C1 segment of cervical spinal cord (tissue), 14 donors: ENCODE measurements around the gene FRYL.
"Not testable (repeated sequence)": the region's sequence is repeated elsewhere in the genome, so short reads cannot be mapped to it uniquely, and the experiment has no call there.

Experiments used
- DNase-seq, 14 donors: peaks; one replicate each; lab custom pipeline; 2025; lab: John Stamatoyannopoulos, UW

The FRYL gene

DNA sequence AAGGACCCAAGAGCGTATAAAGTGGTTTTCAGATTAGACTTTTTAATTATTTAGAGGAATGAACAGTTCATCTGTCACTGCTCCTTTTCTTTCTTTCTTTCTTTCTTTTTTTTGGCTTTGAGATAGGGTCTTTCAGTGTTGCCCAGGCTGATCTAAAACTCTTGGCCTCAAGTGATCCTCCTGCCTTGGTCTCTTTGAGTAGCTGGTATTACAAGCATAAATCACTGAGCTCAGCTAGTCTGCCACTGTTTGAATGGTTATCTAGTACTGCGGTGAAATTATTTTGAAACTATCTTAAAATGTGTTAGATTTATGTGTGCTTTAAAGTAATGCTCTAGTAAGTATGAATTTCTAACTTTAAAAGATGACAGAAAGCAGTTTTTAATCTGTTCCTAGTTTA lies 6.5 kb upstream of the FRYL start:
- no peak for DNase-seq

DNA sequence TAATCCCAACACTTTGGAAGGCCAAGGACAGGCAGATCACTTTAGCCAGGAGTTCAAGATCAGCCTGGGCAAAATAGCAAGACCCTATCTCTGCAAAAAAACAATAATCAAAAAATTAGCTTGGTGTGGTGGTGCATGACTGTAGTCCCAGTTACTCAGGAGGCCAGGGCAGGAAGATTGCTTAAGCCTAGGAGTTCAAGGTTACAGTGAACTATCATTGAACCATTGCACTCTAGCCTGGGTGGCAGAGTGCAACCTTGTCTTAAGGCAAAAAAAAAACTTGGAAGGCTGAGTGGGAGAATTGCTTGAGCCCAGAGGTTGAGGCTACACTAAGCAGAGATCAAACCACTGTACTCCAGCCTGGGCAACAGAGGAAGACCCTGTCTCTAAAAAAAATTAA lies 5.2 kb upstream of the FRYL start:
- no peak for DNase-seq

DNA sequence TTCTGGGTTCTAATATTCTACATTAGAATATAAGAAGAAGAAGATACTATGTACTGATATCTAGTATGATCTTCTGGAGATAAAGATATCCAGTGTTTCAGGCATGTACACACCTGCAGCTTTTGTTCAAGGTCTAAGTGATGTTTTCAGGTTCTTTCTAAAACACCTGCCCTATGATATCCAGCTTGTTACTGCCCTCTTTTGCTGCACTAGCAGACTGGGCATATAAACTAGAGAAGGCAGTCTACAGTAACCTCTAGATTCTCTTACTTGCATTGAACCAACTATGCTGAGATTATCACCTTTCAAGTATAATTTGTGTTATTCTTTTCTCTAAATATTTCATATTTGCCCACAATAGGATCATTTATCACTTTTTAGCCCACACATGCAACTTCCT lies 1.9 kb upstream of the FRYL start:
- DNase-seq = no peak

DNA sequence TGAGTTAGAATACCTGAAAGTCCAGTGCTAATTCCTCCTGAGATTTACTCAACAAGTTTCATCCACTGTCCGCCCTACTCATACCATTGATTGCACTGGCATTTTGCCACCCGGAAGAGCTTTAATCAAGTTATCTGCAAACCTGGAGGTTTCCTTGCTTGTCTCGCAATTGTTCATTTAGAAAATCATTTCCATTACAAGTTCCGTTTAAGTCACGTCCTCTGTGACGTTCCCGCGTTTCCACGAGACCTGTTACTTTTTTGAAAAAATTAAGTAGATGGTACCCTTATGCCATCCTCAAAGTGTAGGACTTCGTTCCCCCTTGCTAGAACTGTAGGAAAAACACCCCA lies 761 bp upstream of the FRYL start:
- peak in 5 of 14 donors; percentile 41 to 64 (median 47) for DNase-seq

DNA sequence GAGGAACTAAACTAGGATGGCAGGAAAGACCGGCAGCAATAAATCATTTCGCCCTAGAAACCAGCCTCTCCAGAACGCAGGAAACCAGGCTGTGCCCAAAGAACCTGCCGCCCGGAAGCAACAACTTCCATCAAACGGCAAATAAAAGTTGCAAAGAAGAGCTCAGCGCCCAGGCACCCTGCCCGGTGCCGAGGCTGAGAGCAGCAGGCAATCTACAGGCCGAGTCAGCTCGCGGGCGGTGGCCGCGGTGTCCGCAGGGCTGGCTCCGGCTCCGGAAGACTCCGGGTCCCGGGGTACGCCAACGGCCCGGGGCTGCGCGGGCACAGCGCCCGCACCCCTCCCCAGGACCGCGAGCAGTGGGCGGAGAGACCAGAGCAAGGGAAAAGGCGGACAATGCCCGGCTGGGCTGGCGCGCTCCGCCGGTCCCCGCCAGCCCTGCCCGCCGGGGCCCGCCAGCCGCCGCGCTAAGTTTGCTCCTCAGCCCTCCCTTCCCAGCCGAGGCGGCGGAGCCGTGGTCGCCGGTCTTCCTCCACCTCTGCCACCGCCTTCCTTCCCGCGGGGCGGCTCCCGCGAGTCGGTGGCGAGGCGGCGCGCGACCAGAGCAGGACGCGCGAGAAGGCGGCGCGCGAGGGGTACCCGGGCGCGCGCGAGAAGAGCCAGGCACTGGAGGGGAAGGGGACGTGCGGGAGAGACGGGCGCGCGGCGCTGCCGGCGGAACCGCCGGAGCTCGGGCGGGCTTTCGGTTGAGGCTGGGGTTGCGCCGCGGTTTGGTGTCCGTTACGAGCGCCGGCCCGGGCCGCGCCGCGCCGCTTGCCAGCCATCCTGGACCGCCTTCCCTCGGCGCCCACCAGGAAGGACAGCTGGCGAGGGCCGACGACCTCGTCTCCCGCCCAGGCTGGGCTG lies 733 bp downstream of the FRYL start:
- DNase-seq = peak in 13 of 14 donors; percentile 6 to 83 (median 66)

DNA sequence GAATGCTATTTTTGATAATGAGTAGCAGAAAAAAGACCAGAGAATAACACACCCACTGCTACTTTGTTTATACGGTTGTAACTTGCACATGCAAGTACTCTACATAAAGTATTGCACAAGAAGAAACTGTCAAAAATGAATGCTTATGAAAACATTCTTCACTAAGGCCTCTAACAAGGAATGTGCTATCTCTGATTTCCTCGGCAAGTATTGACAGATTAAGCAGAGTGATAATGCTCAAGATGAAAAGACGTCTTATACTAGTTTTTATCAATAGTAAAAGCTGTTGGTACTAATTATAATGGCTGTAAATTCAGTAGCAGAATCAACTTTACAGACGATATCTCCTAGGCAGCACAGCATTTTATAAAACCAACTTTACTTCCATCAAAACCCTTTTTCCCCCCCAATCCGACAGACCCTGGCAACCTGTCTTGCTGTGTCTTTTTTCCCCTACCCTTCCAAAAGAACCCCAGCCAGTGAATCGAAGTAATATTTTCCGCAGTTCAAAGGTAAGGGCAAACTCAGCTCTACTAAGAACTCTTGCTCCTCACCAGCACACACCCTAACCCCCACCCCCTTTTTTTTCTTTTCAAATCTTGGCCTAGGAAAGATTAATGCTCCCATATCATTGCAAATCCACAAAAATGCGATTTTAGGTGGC lies 1.5 kb downstream of the FRYL start:
- DNase-seq = peak in 1 of 14 donors; percentile 20

DNA sequence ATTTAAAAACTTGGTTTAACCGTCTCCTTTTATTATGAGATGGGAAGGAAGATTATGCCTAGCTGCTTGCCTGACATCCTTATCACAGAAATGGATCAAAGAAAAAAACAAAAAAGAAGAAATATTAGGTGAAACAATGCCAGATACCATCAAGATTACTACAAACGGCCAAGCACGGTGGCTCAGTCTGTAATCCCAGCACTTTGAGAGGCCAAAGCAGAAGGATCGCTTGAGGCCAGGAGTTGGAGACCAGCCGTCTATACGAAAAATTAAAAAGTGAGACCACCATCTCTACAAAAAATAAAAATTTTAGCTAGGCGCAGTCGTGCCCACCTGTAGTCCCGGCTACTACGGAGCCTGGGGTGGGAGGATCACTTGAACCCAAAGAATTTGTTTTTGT lies 2.3 kb downstream of the FRYL start:
- DNase-seq = no peak

DNA sequence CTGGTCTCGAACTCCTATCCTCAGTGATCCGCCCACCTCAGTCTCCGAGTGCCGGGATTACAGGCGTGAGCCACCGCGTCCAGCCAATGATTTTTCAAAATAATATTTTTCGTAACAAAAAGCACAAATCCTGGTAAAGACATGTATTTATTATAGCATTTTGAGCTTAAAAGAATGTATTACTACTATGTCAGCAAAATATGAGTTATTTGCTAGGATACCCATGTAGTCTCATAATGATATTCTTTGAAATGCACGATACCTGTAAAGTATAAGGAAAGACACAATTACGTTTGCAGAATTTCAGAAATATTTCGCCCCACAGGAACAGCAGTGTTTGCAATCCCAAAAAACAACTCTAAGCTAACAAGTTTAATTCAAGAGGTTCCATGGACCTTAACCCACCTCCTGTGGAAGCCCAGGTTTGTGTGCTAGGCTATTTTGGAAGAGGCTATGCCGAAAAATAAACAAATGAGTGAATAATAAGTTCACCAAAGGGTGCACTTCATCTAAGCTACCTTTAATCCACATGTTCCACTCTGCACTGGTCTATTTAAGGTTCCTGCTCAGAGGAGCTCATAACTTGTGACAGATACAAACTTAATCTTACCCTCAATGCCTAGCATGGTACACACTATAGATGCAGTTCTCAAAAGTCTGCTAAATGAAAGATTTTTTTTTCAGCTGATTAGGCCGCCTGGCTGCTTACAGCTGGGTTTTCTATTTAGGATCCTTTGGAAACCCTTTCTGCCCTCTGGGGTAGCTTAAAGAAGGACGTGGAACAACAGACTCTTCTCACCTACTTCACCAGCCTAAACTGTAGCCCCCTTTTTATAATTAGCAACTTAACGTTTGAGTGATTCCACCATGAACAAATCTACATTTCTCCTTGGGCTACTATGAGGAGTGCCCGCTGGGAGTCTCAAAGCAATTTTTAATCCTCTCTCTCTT lies 5.0 kb downstream of the FRYL start:
- DNase-seq = no peak

DNA sequence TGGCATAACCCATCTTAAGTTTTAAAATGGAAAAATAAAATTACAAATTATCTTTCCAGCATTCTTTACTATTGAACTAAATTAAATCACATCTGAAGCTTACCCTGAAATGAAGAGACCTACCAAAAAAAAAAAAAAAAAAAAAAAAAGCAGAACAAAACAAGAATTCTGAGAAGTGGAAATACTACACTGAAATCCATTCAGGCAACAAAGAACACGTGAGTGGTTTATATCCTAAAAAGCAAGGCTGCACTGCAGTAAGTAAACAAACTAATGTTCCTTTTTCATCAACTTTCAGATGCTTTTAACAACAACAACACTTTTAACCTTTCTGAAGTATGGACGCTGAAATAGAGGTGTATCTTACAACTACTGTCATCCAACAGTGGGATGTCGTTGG lies 7.5 kb downstream of the FRYL start:
- no peak for DNase-seq

DNA sequence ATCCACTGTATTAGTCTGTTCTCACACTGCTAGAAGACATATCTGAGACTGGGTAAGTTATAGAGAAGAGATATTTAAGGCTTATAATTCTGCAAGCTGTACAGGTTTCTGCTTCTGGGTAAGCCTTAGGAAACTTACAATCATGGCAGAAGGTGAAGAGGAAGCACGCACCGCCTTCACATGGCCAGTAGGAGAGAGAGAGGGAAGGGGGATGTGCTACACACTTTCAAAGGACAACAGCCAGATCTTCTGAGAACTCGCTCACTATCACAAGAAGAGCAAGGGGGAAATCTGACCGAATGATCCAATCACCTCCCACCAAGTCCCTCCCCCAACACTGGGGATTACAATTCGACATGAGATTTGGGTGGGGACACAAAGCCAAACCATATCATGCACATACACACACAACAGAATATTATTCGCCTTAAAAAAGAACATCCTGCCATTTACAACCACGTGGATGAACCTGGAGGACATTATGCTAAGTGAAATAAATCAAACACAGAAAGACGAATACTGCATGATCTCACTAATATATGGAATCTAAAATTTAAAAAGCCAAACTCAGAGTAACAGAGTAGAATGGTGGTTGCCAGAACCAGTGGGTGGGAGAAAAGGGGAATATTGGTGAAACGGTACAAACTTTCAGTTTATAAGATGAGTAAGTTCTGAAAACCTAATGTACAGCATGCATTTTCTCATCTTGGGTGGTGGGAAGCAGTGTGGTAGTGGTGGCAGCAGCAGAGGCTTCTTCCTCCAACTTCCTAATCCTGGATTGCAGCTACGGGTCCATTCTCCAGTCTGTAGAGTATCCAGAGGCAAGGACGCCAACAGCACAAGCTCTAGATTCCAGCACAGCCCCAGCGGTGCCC lies 12.8 kb downstream of the FRYL start:
- DNase-seq = no peak

DNA sequence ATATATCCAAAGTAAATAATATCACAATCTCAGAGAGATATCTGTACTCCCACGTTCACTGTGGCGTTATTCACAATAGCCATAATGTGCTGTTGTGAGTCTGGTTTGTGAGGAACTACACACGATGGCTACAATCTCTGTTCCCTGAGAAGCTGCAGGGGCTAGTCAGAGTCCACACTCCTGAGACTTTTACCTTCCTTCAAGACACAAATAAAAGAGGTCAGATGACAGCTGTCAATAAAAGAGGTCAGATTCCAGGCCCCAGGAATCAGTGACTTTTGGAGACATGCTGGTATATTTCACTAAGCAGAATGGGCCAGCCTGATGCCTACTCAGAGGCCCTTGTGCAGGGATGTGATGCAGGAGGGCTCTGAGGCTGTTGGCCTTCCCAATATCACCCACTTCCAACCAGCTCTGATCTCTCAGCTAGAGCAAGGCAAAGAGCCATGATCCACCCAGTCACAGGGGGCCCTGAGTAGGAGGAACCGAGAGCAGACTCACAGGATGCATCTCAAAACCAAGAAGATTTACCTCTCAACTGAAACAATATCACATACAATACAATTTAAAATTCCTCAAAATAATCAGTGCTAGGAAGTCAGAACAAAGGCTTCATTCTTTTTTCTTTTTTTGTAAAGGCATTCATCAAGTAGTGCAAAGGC lies 13.8 kb downstream of the FRYL start:
- DNase-seq = no peak

DNA sequence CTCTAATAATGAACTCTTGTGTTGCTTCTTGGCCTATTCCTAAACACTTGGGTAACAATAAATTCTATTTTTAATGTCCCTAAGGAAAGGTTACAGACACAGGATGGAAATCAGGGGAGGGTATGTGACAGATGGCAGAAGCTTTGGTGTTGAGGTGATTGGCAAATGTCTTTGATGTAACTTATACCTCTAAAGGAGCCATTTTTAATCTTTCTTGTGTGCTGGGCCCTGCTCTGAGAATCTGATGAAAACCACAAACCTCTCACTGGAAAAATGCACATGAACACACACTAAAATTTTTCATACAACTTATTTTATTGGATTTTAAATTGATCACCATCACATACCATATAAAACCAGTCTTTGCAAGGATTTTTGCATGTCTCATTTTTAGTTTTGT lies 17.7 kb downstream of the FRYL start:
- DNase-seq = no peak

DNA sequence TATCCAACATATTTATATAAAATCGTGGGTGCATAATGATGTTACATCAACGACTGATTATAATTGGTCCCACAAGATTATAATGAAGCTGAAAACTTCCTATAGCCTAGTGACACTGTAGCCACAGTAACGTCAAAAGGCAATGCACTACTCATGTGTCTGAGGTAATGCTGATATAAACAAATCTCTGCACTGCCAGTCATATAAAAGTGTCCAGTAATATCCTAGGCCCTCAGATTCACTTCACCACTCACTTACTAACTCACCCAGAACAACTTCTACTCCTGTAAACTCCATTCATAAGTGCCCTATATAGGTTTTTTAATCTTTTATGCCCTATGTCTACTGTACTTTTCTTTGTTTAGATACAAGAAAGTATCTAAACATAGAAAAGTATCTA lies 18.8 kb downstream of the FRYL start:
- no peak for DNase-seq

DNA sequence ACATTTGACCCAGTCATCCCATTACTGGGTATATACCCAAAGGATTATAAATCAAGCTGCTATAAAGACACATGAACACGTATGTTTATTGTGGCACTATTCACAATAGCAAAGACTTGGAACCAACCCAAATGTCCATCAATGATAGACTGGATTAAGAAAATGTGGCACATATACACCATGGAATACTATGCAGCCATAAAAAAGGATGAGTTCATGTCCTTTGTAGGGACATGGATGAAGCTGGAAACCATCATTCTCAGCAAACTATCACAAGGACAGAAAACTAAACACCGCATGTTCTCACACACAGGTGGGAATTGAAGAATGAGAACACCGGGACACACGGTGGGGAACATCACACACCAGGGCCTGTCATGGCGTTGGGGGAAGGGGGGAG lies 21.4 kb downstream of the FRYL start:
- DNase-seq = not testable (repeated sequence)

DNA sequence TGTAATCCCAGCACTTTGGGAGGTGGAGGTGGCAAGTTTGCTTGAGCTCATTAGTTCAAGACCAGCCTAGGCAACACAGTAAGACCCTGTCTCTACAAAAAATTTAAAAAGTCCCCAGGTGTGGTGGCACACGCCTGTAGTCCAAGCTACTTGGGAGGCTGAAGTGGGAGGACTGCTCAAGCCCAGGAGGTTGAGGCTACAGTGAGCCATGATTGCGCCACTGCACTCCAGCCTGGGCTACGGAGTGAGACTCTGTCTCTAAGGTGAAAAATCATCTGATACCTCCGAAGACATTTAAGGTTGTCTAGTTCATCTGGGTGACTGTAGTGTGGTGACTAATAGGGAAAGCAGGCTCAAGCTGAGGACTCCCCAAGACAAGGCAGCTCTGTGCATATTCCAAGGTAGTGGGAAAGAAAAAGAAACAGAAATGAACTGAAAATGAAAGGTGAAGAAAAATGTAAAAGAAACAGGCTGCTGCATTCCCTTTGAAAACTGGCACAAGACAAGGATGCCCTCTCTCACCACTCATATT lies 23.3 kb downstream of the FRYL start:
- DNase-seq = no peak

DNA sequence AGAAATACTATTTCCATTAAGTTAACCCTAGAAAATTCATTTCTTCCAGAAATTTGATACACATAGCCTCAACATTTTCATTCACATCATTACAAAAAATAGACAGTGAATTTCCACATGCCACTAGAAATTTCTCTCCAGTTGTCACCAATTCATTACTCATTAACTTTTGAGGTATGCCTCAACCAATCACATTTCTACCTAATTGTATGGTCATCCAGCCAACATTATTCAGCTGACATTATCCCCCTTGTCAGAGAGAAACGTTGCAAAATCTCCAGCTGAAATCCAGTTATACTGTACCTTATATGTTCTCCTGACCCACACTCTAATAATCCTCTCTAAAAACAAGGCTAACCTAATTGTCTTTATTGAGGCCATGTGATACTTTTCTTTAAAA lies 24.8 kb downstream of the FRYL start:
- no peak for DNase-seq

DNA sequence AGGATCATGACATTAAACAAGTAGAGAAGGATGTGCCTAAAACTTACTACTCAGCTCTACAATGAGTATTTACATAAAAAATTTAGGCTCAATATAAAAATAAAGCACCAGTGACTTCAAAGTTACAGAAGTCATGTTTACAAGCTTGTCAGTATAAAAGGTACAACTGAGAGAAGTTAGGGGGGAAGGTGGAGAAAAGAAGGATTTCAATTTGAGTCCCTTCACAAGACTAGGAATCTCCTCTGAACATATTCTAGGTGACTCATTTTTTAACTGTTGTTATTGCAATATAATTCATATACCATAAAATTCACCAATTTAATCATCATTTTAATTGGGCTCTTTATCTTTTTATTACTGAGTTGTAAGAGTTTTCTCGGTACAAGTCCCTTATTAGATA lies 26.9 kb downstream of the FRYL start:
- no peak for DNase-seq

DNA sequence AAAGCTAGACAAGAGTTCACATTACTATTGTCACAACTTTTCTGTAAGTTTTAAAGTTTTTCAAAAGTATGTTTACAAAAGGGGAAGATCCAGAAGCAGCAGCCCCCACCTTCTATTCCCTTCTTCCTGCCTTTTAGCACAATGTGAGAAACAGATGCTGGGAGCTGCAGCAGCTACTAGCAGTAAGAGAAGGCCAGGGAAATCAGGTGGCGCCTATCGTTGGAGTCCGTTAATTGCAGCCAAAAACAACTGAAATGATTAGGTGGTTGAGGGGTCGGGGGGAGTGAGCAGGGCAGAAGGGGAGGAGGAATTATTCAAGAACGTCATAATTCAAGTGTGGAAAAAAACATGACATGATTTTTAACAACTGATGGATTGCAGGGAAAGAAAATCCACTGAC lies 27.4 kb downstream of the FRYL start:
- DNase-seq = no peak

DNA sequence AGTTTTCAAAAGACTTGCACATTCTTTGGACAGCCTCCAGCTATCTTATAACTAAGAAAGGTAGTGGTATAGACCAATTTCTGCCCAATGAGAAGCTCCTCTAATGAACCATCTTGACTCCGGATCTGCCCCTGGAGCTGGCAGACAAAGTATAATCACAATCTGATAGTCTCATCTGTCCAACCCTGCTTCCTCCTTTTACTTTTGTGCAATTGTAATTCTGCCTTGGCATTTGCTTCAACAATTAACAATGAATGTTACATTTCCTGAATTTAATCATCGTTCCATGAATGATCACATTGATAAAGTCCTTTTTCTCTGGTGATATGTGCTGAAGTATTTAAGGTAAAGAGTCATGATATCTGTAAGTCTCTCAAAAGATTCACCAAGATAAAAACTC lies 27.8 kb downstream of the FRYL start:
- DNase-seq = no peak

DNA sequence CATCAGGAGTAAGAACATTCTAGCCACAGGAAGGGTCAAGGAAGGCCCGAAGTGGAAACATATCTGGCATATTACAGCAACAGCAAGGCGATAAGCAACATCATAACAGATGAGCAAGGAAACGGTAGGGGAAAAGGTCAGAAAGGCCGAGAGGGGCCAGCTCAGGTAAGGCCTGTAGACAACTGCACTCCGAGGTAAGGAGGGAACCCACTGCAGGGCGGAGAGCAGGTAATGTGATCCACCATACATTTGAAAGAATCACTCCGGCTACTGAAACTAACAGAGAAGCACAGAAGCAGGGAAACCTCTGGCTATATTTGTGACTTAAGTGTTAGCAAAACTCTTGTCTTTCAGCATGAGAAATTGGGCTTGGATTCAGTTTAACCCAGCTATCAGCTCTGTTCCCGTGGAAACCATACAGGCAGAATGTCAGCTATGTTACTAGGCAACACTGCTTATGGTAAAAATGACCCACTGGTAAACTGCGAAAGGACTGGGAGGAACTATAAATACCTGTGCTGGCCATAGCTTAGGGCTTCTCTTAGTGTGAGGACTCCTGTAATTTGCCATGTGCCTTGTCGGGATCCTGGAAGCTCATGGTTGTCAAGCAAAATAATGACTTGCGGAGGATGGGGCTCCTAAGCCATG lies 31.0 kb downstream of the FRYL start:
- no peak for DNase-seq
